CD14-positive monocyte (primary cell): Measurements from ENCODE around the gene CAMSAP3. TPM values are rescaled to one million over a fixed set of nuclear protein-coding genes. Genes with fewer than 3 reads are reported as not detected.
A peak's percentile ranks its signal among the peaks of the same experiment; 100 is the strongest.

ENCODE experiments used
- DNase-seq, 3 donors: peaks; one replicate each; pipeline ENCODE4 v3.0.0-alpha.2; 2011 to 2022
- H2AFZ ChIP-seq: 2 replicates; pipeline ENCODE4 v1.6.0; 2012; ENCODE audit warnings: mild to moderate bottlenecking, low read depth, low read length, inconsistent platforms; ENCODE audit not compliant: insufficient read depth, poor library complexity, severe bottlenecking
- H3K27ac ChIP-seq, 2 donors: 1 replicate in 1 of 2; 2 replicates in 1 of 2; pipeline ENCODE4 v1.5.1; 2012 to 2013; ENCODE audit warnings: low read length in 2 of 2, control low read depth in 1 of 2, inconsistent platforms in 1 of 2, low read depth in 1 of 2, mild to moderate bottlenecking in 1 of 2
- H3K27me3 ChIP-seq, 2 donors: one replicate each; pipeline versions ENCODE4 v1.6.0 to v1.6.1; 2011 to 2013; ENCODE audit warnings: low read length in 2 of 2; ENCODE audit not compliant: control insufficient read depth in 2 of 2, insufficient read depth in 2 of 2
- H3K36me3 ChIP-seq, 2 donors: replicated peaks in 1 of 2; 1 replicate in 1 of 2; 2 replicates in 1 of 2; pipeline versions ENCODE4 v1.5.1 to v1.6.1; 2012 to 2013; ENCODE audit warnings: low read length in 2 of 2, control low read depth in 1 of 2, inconsistent platforms in 1 of 2, mild to moderate bottlenecking in 1 of 2; ENCODE audit not compliant: insufficient read depth in 2 of 2, control insufficient read depth in 1 of 2
- H3K4me1 ChIP-seq, 2 donors: 1 replicate in 1 of 2; 2 replicates in 1 of 2; pipeline versions ENCODE4 v1.5.1 to v1.6.1; 2012 to 2013; ENCODE audit warnings: low read length in 2 of 2, control low read depth in 1 of 2, inconsistent platforms in 1 of 2, mild to moderate bottlenecking in 1 of 2, moderate library complexity in 1 of 2; ENCODE audit not compliant: insufficient read depth in 2 of 2, control insufficient read depth in 1 of 2
- H3K4me2 ChIP-seq: replicated peaks from 2 replicates; pipeline ENCODE3; 2012; ENCODE audit warnings: low read length, moderate library complexity, mild to moderate bottlenecking; ENCODE audit not compliant: poor library complexity, severe bottlenecking; ENCODE audit errors: extremely low read depth
- H3K4me3 ChIP-seq, 3 experiments: fragments of 200-600 bp in 1 of 3; sonication (generic) in 1 of 3; replicated peaks in 1 of 3; 1 replicate in 2 of 3; 2 replicates in 1 of 3; pipeline ENCODE4 v1.5.1; 2011 to 2013; ENCODE audit warnings: low read length in 3 of 3, mild to moderate bottlenecking in 3 of 3, control low read depth in 2 of 3, low read depth in 2 of 3, inconsistent platforms in 1 of 3, moderate library complexity in 1 of 3
- H3K79me2 ChIP-seq: 2 replicates; pipeline ENCODE4 v1.6.0; 2012; ENCODE audit warnings: mild to moderate bottlenecking, control low read depth, inconsistent platforms, low read length, moderate library complexity; ENCODE audit not compliant: insufficient read depth
- H3K9ac ChIP-seq: 2 replicates; pipeline ENCODE4 v1.6.0; 2017; ENCODE audit warnings: low read length, mild to moderate bottlenecking; ENCODE audit not compliant: insufficient read depth, poor library complexity, severe bottlenecking
- H3K9me3 ChIP-seq, 2 donors: replicated peaks in 1 of 2; 1 replicate in 1 of 2; 2 replicates in 1 of 2; pipeline versions ENCODE4 v1.5.1 to v1.6.1; 2012 to 2013; ENCODE audit warnings: low read length in 2 of 2, control low read depth in 1 of 2; ENCODE audit not compliant: control insufficient read depth in 1 of 2, insufficient read depth in 1 of 2
- H4K20me1 ChIP-seq: 2 replicates; pipeline ENCODE4 v1.6.0; 2012; ENCODE audit warnings: mild to moderate bottlenecking, low read length, control low read depth, moderate library complexity; ENCODE audit not compliant: insufficient read depth
- H3K27ac Mint-ChIP-seq, 7 donors: one replicate each; pipeline ENCODE4 v1.8.0; 2020; ENCODE audit warnings: mild to moderate bottlenecking in 7 of 7, mixed read lengths in 7 of 7, moderate library complexity in 6 of 7, inconsistent platforms in 2 of 7
- H3K27me3 Mint-ChIP-seq, 3 donors: one replicate each; pipeline ENCODE4 v1.8.0; 2021 to 2022; ENCODE audit warnings: low read depth in 3 of 3, mild to moderate bottlenecking in 3 of 3, mixed read lengths in 3 of 3, moderate library complexity in 3 of 3, inconsistent platforms in 1 of 3
- H3K36me3 Mint-ChIP-seq, 2 donors: one replicate each; pipeline ENCODE4 v1.8.0; 2020; ENCODE audit warnings: mixed read lengths in 2 of 2, inconsistent platforms in 1 of 2, mild to moderate bottlenecking in 1 of 2
- H3K4me1 Mint-ChIP-seq: one replicate; pipeline ENCODE4 v1.8.0; 2020; ENCODE audit warnings: mild to moderate bottlenecking, mixed read lengths
- H3K4me3 Mint-ChIP-seq, 2 donors: one replicate each; pipeline ENCODE4 v1.8.0; 2020; ENCODE audit warnings: mild to moderate bottlenecking in 2 of 2, mixed read lengths in 2 of 2, moderate library complexity in 1 of 2
- H3K9me3 Mint-ChIP-seq, 7 donors: one replicate each; pipeline ENCODE4 v1.8.0; 2020 to 2022; ENCODE audit warnings: mixed read lengths in 7 of 7, mild to moderate bottlenecking in 6 of 7, moderate library complexity in 6 of 7, inconsistent platforms in 2 of 7
- CTCF ChIP-seq: fragments of 200-600 bp; IDR thresholded peaks from one replicate; pipeline ENCODE4 v1.8.0; 2022; ENCODE audit warnings: antibody characterized with exemption, mild to moderate bottlenecking
- WGBS: methylation state at CpG from one replicate; pipeline ENCODE4 v1.1.5; 2013; ENCODE audit warnings: missing lambda C conversion rate; ENCODE audit not compliant: insufficient coverage; 5-methylcytosine and 5-hydroxymethylcytosine counted together
- intact Hi-C, 2 donors: fragments of 100-400 bp; cut with micrococcal nuclease; formaldehyde crosslinking; loops; one replicate each; pipeline versions ENCODE4 v1.15.0 to v1.15.1; 2023
- polyA plus RNA-seq, 3 donors: library from polyadenylated mRNA; depleted of rRNA in 1 of 3; unstranded in 2 of 3; stranded (reverse) in 1 of 3; fragments of 300-500 nt in 2 of 3; fragments of >200 nt in 1 of 3; fragmentation: Illumina TruSeq in 2 of 3; gene quantifications; 1 replicate in 2 of 3; 2 replicates in 1 of 3; pipeline ENCODE4 v1.2.3, GENCODE V29; 2012 to 2021

Gene CAMSAP3
- polyA plus RNA-seq, 3 donors = 0.05 TPM; not detected in 2

- peaks cover 50 to 55% of the 10 kb centered on the region in 2 donors for H3K4me1 ChIP-seq
- no peak overlapping the region for H3K9ac ChIP-seq
- DNase-seq = no peak
- no peaks in the 10 kb centered on the region for H3K27me3 ChIP-seq
- peaks cover 0 to 2% (median 0%) of the 10 kb centered on the region in 7 donors for H3K9me3 Mint-ChIP-seq
- peaks cover 31% of the 10 kb centered on the region for H4K20me1 ChIP-seq
- H3K36me3 ChIP-seq = peaks cover 27 to 50% of the 10 kb centered on the region in 2 donors
- peaks cover 29 to 50% of the 10 kb centered on the region in 2 donors for H3K36me3 Mint-ChIP-seq
- no peaks in the 10 kb centered on the region for H3K9me3 ChIP-seq
- no peak overlapping the region for H2AFZ ChIP-seq
- WGBS = 97% methylated on average over 22 of the region's 26 CpGs
- TF ChIP-seq CTCF = no peak
- intact Hi-C loops = loop anchor here in 1 of 2 donors (5.0 kb wide), 1 partner anchor 35 kb away; the partner anchor contains the start of gene TRAPPC5
- H3K4me2 ChIP-seq = peak overlapping the region; percentile 86
- no peak overlapping the region for H3K4me3 ChIP-seq
- peaks cover 40% of the 10 kb centered on the region for H3K4me1 Mint-ChIP-seq
- no peak overlapping the region for H3K27ac Mint-ChIP-seq
- peaks cover 0 to 2% (median 2%) of the 10 kb centered on the region in 3 donors for H3K27me3 Mint-ChIP-seq
- no peak overlapping the region for H3K4me3 Mint-ChIP-seq
- H3K27ac ChIP-seq = peak overlapping the region in 1 of 2 donors; percentile 73
- peaks cover 46% of the 10 kb centered on the region for H3K79me2 ChIP-seq
Measured at GRCh38 chr19:7647156-7647555, 51.5 kb downstream of the CAMSAP3 start.

- H3K79me2 ChIP-seq = peaks cover 33% of the 10 kb centered on the region
- H3K36me3 ChIP-seq = peaks cover 18 to 38% of the 10 kb centered on the region in 2 donors
- intact Hi-C loops = loop anchor here in 1 of 2 donors (5.0 kb wide), 1 partner anchor 34 kb away; the partner anchor contains the start of gene TRAPPC5
- no peak overlapping the region for H3K27ac ChIP-seq
- H3K4me3 ChIP-seq = no peak overlapping the region
- H3K4me1 Mint-ChIP-seq = peaks cover 48% of the 10 kb centered on the region
- H2AFZ ChIP-seq = no peak overlapping the region
- peaks cover 22 to 38% of the 10 kb centered on the region in 2 donors for H3K36me3 Mint-ChIP-seq
- peaks cover 0 to 2% (median 2%) of the 10 kb centered on the region in 3 donors for H3K27me3 Mint-ChIP-seq
- WGBS = 87% methylated on average over 9 of the region's 15 CpGs
- peak overlapping the region in 2 of 7 donors; percentile 26 to 76 for H3K27ac Mint-ChIP-seq
- H3K9me3 Mint-ChIP-seq = no peaks in the 10 kb centered on the region
- peaks cover 55% of the 10 kb centered on the region in 2 donors for H3K4me1 ChIP-seq
- no peak overlapping the region for H3K9ac ChIP-seq
- no peaks in the 10 kb centered on the region for H3K27me3 ChIP-seq
- no peak overlapping the region for H3K4me3 Mint-ChIP-seq
- TF ChIP-seq CTCF = no peak
- no peak for DNase-seq
- H3K9me3 ChIP-seq = no peaks in the 10 kb centered on the region
- peaks cover 18% of the 10 kb centered on the region for H4K20me1 ChIP-seq
- no peak overlapping the region for H3K4me2 ChIP-seq
Measured at GRCh38 chr19:7648265-7649014, 52.8 kb downstream of the CAMSAP3 start.
